HepG2 (cell line): Measurements from ENCODE around the gene TRMU. TPM values are rescaled to one million over a fixed set of nuclear protein-coding genes. Genes with fewer than 3 reads are reported as not detected.

Source experiments
- ARHGAP35 ChIP-seq: sonication (generic); formaldehyde crosslinking; IDR thresholded peaks from 2 replicates; pipeline ENCODE4 v1.9.0; 2022; ENCODE audit warnings: mild to moderate bottlenecking, inconsistent platforms, moderate library complexity, missing genetic modification reagents, borderline replicate concordance
- BORCS8-MEF2B ChIP-seq: sonication (generic); formaldehyde crosslinking; IDR thresholded peaks from 2 replicates; pipeline ENCODE4 v1.8.0; 2022; ENCODE audit warnings: mild to moderate bottlenecking, missing genetic modification reagents
- CENPT ChIP-seq: sonication (generic); formaldehyde crosslinking; IDR thresholded peaks from 2 replicates; pipeline ENCODE4 v1.8.0; 2022; ENCODE audit warnings: low read depth, mild to moderate bottlenecking, moderate library complexity, missing genetic modification reagents
- ELF4 ChIP-seq: sonication (generic); formaldehyde crosslinking; IDR thresholded peaks from 2 replicates; pipeline ENCODE4 v1.5.0; 2020; ENCODE audit warnings: missing genetic modification reagents, mild to moderate bottlenecking, moderate library complexity, borderline replicate concordance
- GFI1 ChIP-seq: sonication (generic); formaldehyde crosslinking; IDR thresholded peaks from 2 replicates; pipeline ENCODE4 v1.5.0; 2020; ENCODE audit warnings: missing genetic modification reagents, mild to moderate bottlenecking, borderline replicate concordance
- HCFC1 ChIP-seq: fragments of 150-350 bp; IDR thresholded peaks from 2 replicates; pipeline ENCODE4 v1.6.1; 2014; ENCODE audit warnings: low read depth, low read length
- HOXD1 ChIP-seq: sonication (generic); formaldehyde crosslinking; IDR thresholded peaks from 2 replicates; pipeline ENCODE4 v1.5.0; 2020; ENCODE audit warnings: missing genetic modification reagents
- JUN ChIP-seq: sonication (generic); formaldehyde crosslinking; IDR thresholded peaks from 2 replicates; pipeline ENCODE4 v1.4.0; 2020; ENCODE audit warnings: mild to moderate bottlenecking, missing genetic modification reagents
- NCOA1 ChIP-seq: sonication (generic); formaldehyde crosslinking; IDR thresholded peaks from 2 replicates; pipeline ENCODE4 v1.9.0; 2021; ENCODE audit warnings: missing genetic modification reagents
- POLR2G ChIP-seq: fragments of 200-400 bp; formaldehyde crosslinking; IDR thresholded peaks from 2 replicates; pipeline ENCODE4 v1.6.1; 2018; ENCODE audit warnings: mild to moderate bottlenecking, low read depth, low read length, moderate library complexity
- RARG ChIP-seq: sonication (generic); formaldehyde crosslinking; IDR thresholded peaks from 2 replicates; pipeline ENCODE4 v1.4.0; 2020; ENCODE audit warnings: low read depth, mild to moderate bottlenecking, missing genetic modification reagents
- SKIL ChIP-seq: sonication (generic); formaldehyde crosslinking; IDR thresholded peaks from 2 replicates; pipeline ENCODE4 v1.8.0; 2022; ENCODE audit warnings: missing genetic modification reagents, mild to moderate bottlenecking, moderate library complexity, borderline replicate concordance
- SSRP1 ChIP-seq: IDR thresholded peaks from 2 replicates; pipeline ENCODE4 v1.6.1; 2016; ENCODE audit warnings: control low read depth
- TRIM24 ChIP-seq: sonication (generic); formaldehyde crosslinking; IDR thresholded peaks from 2 replicates; pipeline ENCODE4 v1.8.0; 2022; ENCODE audit warnings: mild to moderate bottlenecking, missing genetic modification reagents
- UBTF ChIP-seq: sonication (generic); formaldehyde crosslinking; IDR thresholded peaks from 2 replicates; pipeline ENCODE4 v1.4.0; 2020; ENCODE audit warnings: mild to moderate bottlenecking, missing genetic modification reagents
- ZFP36L2 ChIP-seq: sonication (generic); formaldehyde crosslinking; IDR thresholded peaks from 2 replicates; pipeline ENCODE4 v1.4.0; 2020; ENCODE audit warnings: missing genetic modification reagents
- ZMYM2 ChIP-seq: sonication (generic); formaldehyde crosslinking; IDR thresholded peaks from 2 replicates; pipeline ENCODE4 v1.8.0; 2022; ENCODE audit warnings: mild to moderate bottlenecking, missing genetic modification reagents
- ZNF224 ChIP-seq: sonication (generic); formaldehyde crosslinking; IDR thresholded peaks from 2 replicates; pipeline ENCODE4 v1.5.0; 2020; ENCODE audit warnings: mild to moderate bottlenecking, missing genetic modification reagents
- ZNF292 ChIP-seq: sonication (generic); formaldehyde crosslinking; IDR thresholded peaks from 2 replicates; pipeline ENCODE4 v1.8.1; 2022; ENCODE audit warnings: mild to moderate bottlenecking, low read depth, missing genetic modification reagents, borderline replicate concordance
- ZNF484 ChIP-seq: sonication (generic); formaldehyde crosslinking; IDR thresholded peaks from 2 replicates; pipeline ENCODE4 v1.5.1; 2020; ENCODE audit warnings: mild to moderate bottlenecking, low read depth, missing genetic modification reagents, borderline replicate concordance
- ZNF607 ChIP-seq: sonication (generic); formaldehyde crosslinking; IDR thresholded peaks from 2 replicates; pipeline ENCODE4 v1.5.1; 2020; ENCODE audit warnings: missing genetic modification reagents, mild to moderate bottlenecking, borderline replicate concordance
- ZNF619 ChIP-seq: sonication (generic); formaldehyde crosslinking; IDR thresholded peaks from 2 replicates; pipeline ENCODE4 v1.4.0; 2020; ENCODE audit warnings: mild to moderate bottlenecking, missing genetic modification reagents
- polyA plus RNA-seq, 8 experiments: library from polyadenylated mRNA; depleted of rRNA in 3 of 8; stranded (reverse) in 7 of 8; unstranded in 1 of 8; fragments of >200 nt; fragmentation: Illumina TruSeq in 4 of 8; extraction: Trizol in 4 of 8; gene quantifications; 2 replicates each; pipeline versions ENCODE4 v1.2.1 to v1.2.3, GENCODE V29; 2011 to 2016; ENCODE audit warnings: low read depth in 4 of 8, missing spikeins in 1 of 8, mixed read lengths in 1 of 8; ENCODE audit not compliant: insufficient read depth in 1 of 8
- total RNA-seq, 5 experiments: library from RNA; depleted of rRNA; stranded (reverse); fragments of >200 nt; fragmentation: Illumina TruSeq; extraction: Trizol; gene quantifications; 2 replicates each; pipeline ENCODE4 v1.2.3, GENCODE V29; 2016; ENCODE audit warnings: low read depth in 1 of 5
- TF ChIP-seq, protein P1 (sequence below): sonication (generic); formaldehyde crosslinking; IDR thresholded peaks from 2 replicates; pipeline ENCODE4 v1.4.0; 2020; ENCODE audit warnings: missing genetic modification reagents

Gene TRMU
- total and polyA plus RNA-seq, 2 of the 13 experiments (the other 11 are each of a cell fraction or from before 2014, with no cell fraction given): 31.0 to 50.2 TPM

DNA sequence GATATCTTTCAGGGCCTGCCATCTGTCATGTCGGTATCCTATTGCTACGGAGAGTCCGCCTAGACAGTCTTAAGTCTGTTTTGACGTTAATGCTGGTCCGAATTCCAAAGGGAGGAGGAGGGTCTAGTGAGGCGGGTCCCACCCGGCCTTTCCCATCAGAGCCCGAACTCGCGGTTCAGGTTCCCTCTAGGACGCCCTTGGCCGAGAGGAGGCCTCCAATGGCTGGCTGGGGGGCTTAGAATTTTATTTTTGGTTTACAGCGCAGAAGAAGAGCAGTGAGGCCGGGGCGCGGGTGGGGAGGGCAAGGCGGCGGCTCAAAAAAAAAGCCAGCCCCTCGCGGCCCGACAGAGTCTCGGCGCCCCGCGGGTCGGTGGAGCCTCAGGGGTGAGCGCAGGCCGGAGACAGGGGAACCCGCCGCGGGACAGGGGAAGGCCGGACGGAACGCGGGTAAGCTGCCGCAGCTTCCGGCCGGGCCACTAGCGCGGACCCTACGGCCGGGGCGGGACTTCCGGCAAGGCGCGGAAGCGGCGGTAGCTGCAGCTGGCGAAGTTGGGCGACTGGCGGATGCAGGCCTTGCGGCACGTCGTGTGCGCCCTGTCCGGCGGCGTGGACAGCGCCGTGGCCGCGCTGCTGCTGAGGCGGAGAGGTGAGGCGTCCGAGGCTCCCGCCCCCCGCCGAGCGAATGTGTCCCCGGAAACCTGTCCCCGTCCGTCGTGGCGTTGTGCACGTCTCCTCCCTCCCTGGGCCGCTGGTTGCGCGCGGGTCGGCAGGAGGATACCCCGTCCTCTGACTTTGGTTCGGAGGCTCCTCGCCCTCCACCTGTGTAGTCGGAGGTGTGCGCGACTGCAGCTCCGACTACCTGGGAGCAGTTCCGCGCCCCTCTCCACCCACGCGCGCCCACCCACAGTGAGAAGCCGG lies at the start of gene TRMU (continued):
- TF ChIP-seq SKIL (CRISPR knock-in tag) (peak; percentile 16; the same call in 1 of the 2 replicates), NCOA1 (CRISPR knock-in tag) (no peak), ZNF292 (CRISPR knock-in tag) (0 out of 2 replicates have a peak, but pooled peaks have one; percentile 36), UBTF (CRISPR knock-in tag) (peak; percentile 98), HCFC1 (peak; percentile 69), GFI1 (peak; percentile 68; the same call in 1 of the 2 replicates), TRIM24 (CRISPR knock-in tag) (no peak), ZNF619 (peak; percentile 37; the same call in 1 of the 2 replicates), SSRP1 (CRISPR knock-in tag) (no peak), ZNF224 (CRISPR knock-in tag) (peak; percentile 70; the same call in 1 of the 2 replicates), CENPT (peak; percentile 82), ZNF484 (CRISPR knock-in tag) (no peak), JUN (no peak), RARG (CRISPR knock-in tag) (no peak), ARHGAP35 (CRISPR knock-in tag) (peak; percentile 93), ZMYM2 (CRISPR knock-in tag) (no peak), ELF4 (CRISPR knock-in tag) (0 out of 2 replicates have a peak, but pooled peaks have one; percentile 19), ZNF607 (CRISPR knock-in tag) (peak; percentile 97), ZFP36L2 (no peak), BORCS8-MEF2B (CRISPR knock-in tag) (peak; percentile 58), HOXD1 (CRISPR knock-in tag) (peak; percentile 79; the same call in 1 of the 2 replicates), POLR2G (peak; percentile 67; the same call in 1 of the 2 replicates)
- TF ChIP-seq, protein P1, sequence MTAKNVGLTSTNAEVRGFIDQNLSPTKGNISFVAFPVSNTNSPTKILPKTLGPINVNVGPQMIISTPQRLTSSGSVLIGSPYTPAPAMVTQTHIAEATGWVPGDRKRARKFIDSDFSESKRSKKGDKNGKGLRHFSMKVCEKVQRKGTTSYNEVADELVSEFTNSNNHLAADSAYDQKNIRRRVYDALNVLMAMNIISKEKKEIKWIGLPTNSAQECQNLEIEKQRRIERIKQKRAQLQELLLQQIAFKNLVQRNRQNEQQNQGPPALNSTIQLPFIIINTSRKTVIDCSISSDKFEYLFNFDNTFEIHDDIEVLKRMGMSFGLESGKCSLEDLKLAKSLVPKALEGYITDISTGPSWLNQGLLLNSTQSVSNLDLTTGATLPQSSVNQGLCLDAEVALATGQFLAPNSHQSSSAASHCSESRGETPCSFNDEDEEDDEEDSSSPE: peak; percentile 79
